HEK293 (cell line): Measurements from ENCODE around the gene CDHR4.
"Not testable (repeated sequence)": the region's sequence is repeated elsewhere in the genome, so short reads cannot be mapped to it uniquely, and the experiment has no call there.

ENCODE experiments used
- CTCF ChIP-seq: fragments of 450-650 bp; formaldehyde crosslinking; IDR thresholded peaks from 2 replicates; pipeline ENCODE4 v1.5.1; 2016; ENCODE audit warnings: missing biosample characterization, missing genetic modification characterization
- PRDM4 ChIP-seq: fragments of 450-650 bp; formaldehyde crosslinking; IDR thresholded peaks from 2 replicates; pipeline ENCODE4 v1.5.1; 2017; ENCODE audit warnings: missing biosample characterization, missing genetic modification characterization
- YY1 ChIP-seq: fragments of 450-650 bp; formaldehyde crosslinking; IDR thresholded peaks from 2 replicates; pipeline ENCODE4 v1.5.1; 2018; ENCODE audit warnings: missing biosample characterization, missing genetic modification characterization
- ZBTB1 ChIP-seq: fragments of 450-650 bp; formaldehyde crosslinking; IDR thresholded peaks from 2 replicates; pipeline ENCODE4 v1.5.1; 2016; ENCODE audit warnings: missing biosample characterization, missing genetic modification characterization
- ZEB2 ChIP-seq: fragments of 450-650 bp; formaldehyde crosslinking; IDR thresholded peaks from 2 replicates; pipeline ENCODE4 v1.5.1; 2016; ENCODE audit warnings: missing biosample characterization, missing genetic modification characterization
- ZNF121 ChIP-seq: fragments of 450-650 bp; formaldehyde crosslinking; IDR thresholded peaks from 2 replicates; pipeline ENCODE4 v1.5.1; 2016; ENCODE audit warnings: missing biosample characterization, missing genetic modification characterization
- ZNF169 ChIP-seq: fragments of 450-650 bp; formaldehyde crosslinking; IDR thresholded peaks from 2 replicates; pipeline ENCODE4 v1.5.1; 2016; ENCODE audit warnings: missing biosample characterization, missing genetic modification characterization
- ZNF19 ChIP-seq: fragments of 450-650 bp; formaldehyde crosslinking; IDR thresholded peaks from 2 replicates; pipeline ENCODE4; 2016; ENCODE audit warnings: missing biosample characterization, missing genetic modification characterization, low read depth
- ZNF2 ChIP-seq: fragments of 450-650 bp; formaldehyde crosslinking; IDR thresholded peaks from 2 replicates; pipeline ENCODE4 v1.5.1; 2016; ENCODE audit warnings: missing biosample characterization, missing genetic modification characterization
- ZNF24 ChIP-seq: fragments of 450-650 bp; formaldehyde crosslinking; IDR thresholded peaks from 2 replicates; pipeline ENCODE4 v1.5.1; 2016; ENCODE audit warnings: missing biosample characterization, missing genetic modification characterization
- ZNF280D ChIP-seq: fragments of 450-650 bp; formaldehyde crosslinking; IDR thresholded peaks from 2 replicates; pipeline ENCODE4 v1.5.1; 2016; ENCODE audit warnings: missing biosample characterization, missing genetic modification characterization
- ZNF510 ChIP-seq: fragments of 450-650 bp; formaldehyde crosslinking; IDR thresholded peaks from 2 replicates; pipeline ENCODE4 v1.5.1; 2018; ENCODE audit warnings: mild to moderate bottlenecking, missing genetic modification characterization, missing biosample characterization; ENCODE audit not compliant: insufficient replicate concordance
- ZNF580 ChIP-seq: fragments of 450-650 bp; formaldehyde crosslinking; IDR thresholded peaks from 2 replicates; pipeline ENCODE4 v1.5.1; 2016; ENCODE audit warnings: missing biosample characterization, missing genetic modification characterization
- ZNF639 ChIP-seq: fragments of 450-650 bp; formaldehyde crosslinking; IDR thresholded peaks from 2 replicates; pipeline ENCODE4 v1.5.1; 2016; ENCODE audit warnings: missing biosample characterization, missing genetic modification characterization

GRCh38 chr3:49780975-49781365 lies 18.7 kb downstream of the CDHR4 start:
- TF ChIP-seq ZNF639 (tag by site-specific recombination); ZNF580 (tag by site-specific recombination); YY1 (tag by site-specific recombination); ZNF121; CTCF (tag by site-specific recombination); ZNF2 (tag by site-specific recombination); ZNF19 (tag by site-specific recombination); ZNF510 (tag by site-specific recombination); ZNF169 (tag by site-specific recombination); ZNF24 (tag by site-specific recombination); ZNF280D; PRDM4 (tag by site-specific recombination); ZEB2; ZBTB1: not testable (repeated sequence)
